Activated naive CD4-positive, alpha-beta T cell treated with anti-CD3 and anti-CD28 coated beads, Interleukin-2, amount 50 U/mL, for 16 hours (primary cell): ENCODE results near the gene IQGAP2.

ENCODE experiments used
- DNase-seq: peaks from one replicate; pipeline ENCODE4 v3.0.0-alpha.2; 2020

IQGAP2 gene

GRCh38 chr5:76693141-76693540 is 290.1 kb downstream of the IQGAP2 start:
- DNase-seq, result no peak

GRCh38 chr5:76694317-76694716 is 291.2 kb downstream of the IQGAP2 start:
- DNase-seq, result no peak

- no peak for DNase-seq
Observed at GRCh38 chr5:76695346-76695745, 292.3 kb downstream of the IQGAP2 start.

GRCh38 chr5:76696251-76696650 is 293.2 kb downstream of the IQGAP2 start:
- DNase-seq, result no peak

- DNase-seq, result no peak
Observed at GRCh38 chr5:76697670-76698069, 294.6 kb downstream of the IQGAP2 start.

- DNase-seq, result no peak
Observed at GRCh38 chr5:76700571-76700970, 297.5 kb downstream of the IQGAP2 start.

GRCh38 chr5:76701298-76701697 is 298.2 kb downstream of the IQGAP2 start:
- no peak for DNase-seq

GRCh38 chr5:76703707-76704106 is 300.6 kb downstream of the IQGAP2 start:
- DNase-seq, result no peak

- DNase-seq, result no peak
Observed at GRCh38 chr5:76704131-76704663, 301.1 kb downstream of the IQGAP2 start.

GRCh38 chr5:76705574-76705973 is 302.5 kb downstream of the IQGAP2 start:
- DNase-seq, result no peak

GRCh38 chr5:76709762-76710161 is 306.7 kb downstream of the IQGAP2 start:
- DNase-seq, result no peak

GRCh38 chr5:76710991-76711390 is 307.9 kb downstream of the IQGAP2 start:
- DNase-seq, result no peak

GRCh38 chr5:76714751-76715485 is 311.8 kb downstream of the IQGAP2 start:
- DNase-seq, result peak; percentile 15

GRCh38 chr5:76715486-76715735 is 312.3 kb downstream of the IQGAP2 start:
- no peak for DNase-seq

GRCh38 chr5:76715736-76716455 is 312.8 kb downstream of the IQGAP2 start, which contains the start of gene F2R:
Gene F2R, plus strand, starts transcription at chr5:76716126. Its CDS starts 182 bp downstream, at chr5:76716308.
- peak; percentile 51 for DNase-seq

GRCh38 chr5:76716456-76717157 is 313.5 kb downstream of the IQGAP2 start:
- DNase-seq, result no peak

- no peak for DNase-seq
Observed at GRCh38 chr5:76717222-76718083, 314.4 kb downstream of the IQGAP2 start.

GRCh38 chr5:76718381-76718832 is 315.3 kb downstream of the IQGAP2 start:
- no peak for DNase-seq

GRCh38 chr5:76718880-76719279 is 315.8 kb downstream of the IQGAP2 start:
- DNase-seq, result no peak

- DNase-seq, result no peak
Observed at GRCh38 chr5:76720988-76721569, 318.0 kb downstream of the IQGAP2 start.

- no peak for DNase-seq
Observed at GRCh38 chr5:76723266-76723665, 320.2 kb downstream of the IQGAP2 start.

- DNase-seq, result no peak
Observed at GRCh38 chr5:76723906-76724305, 320.8 kb downstream of the IQGAP2 start.
